ENCODE results near the gene PBX1. TPM values are rescaled to one million over a fixed set of nuclear protein-coding genes. Genes with fewer than 3 reads are reported as not detected.
A peak's percentile ranks its signal among the peaks of the same experiment; 100 is the strongest.

PBX1 gene
- total RNA-seq, 2 donors from 2014 or later: 59.9 to 79.2 TPM

- 90 to 100% methylated on average over 1 to 2 of the region's 3 CpGs for whole genome bisulfite sequencing, 2 experiments (ENCODE audit: insufficient coverage in 1 of 2, insufficient read length in 1 of 2)
- Mint-ChIP-seq H3K27me3 (ENCODE audit: insufficient read depth) (no peaks in the 10 kb centered on the region), H3K9me3 (no peaks in the 10 kb centered on the region), H3K27ac (no peak overlapping the region), H3K36me3 (ENCODE audit: low read depth) (no peaks in the 10 kb centered on the region), H3K4me1 (peaks cover 4% of the 10 kb centered on the region), H3K4me3 (no peak overlapping the region)
- H3K9ac ChIP-seq (ENCODE audit: extremely low read depth, low read length, poor library complexity, severe bottlenecking): no peak overlapping the region
- no peaks in the 10 kb centered on the region for H3K9me3 ChIP-seq (ENCODE audit: control insufficient read depth, low read length)
- H3K4me3 ChIP-seq (ENCODE audit: low read length): no peak overlapping the region
- H3K27ac ChIP-seq (ENCODE audit: low read depth, low read length): peak overlapping the region; percentile 44
- peaks cover 6% of the 10 kb centered on the region for H3K4me1 ChIP-seq (ENCODE audit: control insufficient read depth, insufficient read depth, low read length)
- no peak for DNase-seq
- no peaks in the 10 kb centered on the region for H3K36me3 ChIP-seq (ENCODE audit: control insufficient read depth, insufficient read depth, low read length)
- no peaks in the 10 kb centered on the region for H3K27me3 ChIP-seq (ENCODE audit: control insufficient read depth, insufficient read depth, low read length, poor library complexity, severe bottlenecking)
- peak; percentile 37 for TF ChIP-seq CTCF (conservative IDR thresholded peaks at IDR 0.05)
Observed at GRCh38 chr1:164518692-164519332, 40.2 kb upstream of the PBX1 start.

DNA sequence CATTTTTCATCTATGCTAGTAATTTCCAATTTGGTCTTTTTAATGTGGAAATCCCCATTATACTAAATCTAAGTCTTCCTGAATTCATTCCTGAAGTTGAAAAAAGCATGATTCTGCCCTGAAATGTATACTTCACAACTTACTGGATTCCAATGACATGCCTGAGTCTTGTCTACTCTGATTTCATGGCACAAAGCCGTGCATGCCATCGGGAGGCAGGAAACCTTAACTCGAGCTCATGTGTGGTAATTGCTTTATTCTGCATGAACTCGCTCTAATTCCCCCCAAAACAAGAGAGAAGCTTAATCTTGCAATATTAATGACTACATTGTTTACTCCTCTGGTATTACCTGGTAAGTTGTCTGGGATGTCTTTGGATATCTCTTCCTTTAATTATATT lies 39.6 kb upstream of the PBX1 start:
- H3K27ac Mint-ChIP-seq: no peak overlapping the region
- no peak for DNase-seq
- H3K36me3 Mint-ChIP-seq (ENCODE audit: low read depth): no peaks in the 10 kb centered on the region
- Histone ChIP-seq H3K27me3 (ENCODE audit: control insufficient read depth, insufficient read depth, low read length, poor library complexity, severe bottlenecking) (no peaks in the 10 kb centered on the region), H3K4me3 (ENCODE audit: low read length) (no peak overlapping the region), H3K27ac (ENCODE audit: low read depth, low read length) (no peak overlapping the region), H3K4me1 (ENCODE audit: control insufficient read depth, insufficient read depth, low read length) (peaks cover 6% of the 10 kb centered on the region), H3K36me3 (ENCODE audit: control insufficient read depth, insufficient read depth, low read length) (no peaks in the 10 kb centered on the region), H3K9ac (ENCODE audit: extremely low read depth, low read length, poor library complexity, severe bottlenecking) (no peak overlapping the region), H3K9me3 (ENCODE audit: control insufficient read depth, low read length) (peaks cover 1% of the 10 kb centered on the region)
- no peaks in the 10 kb centered on the region for H3K9me3 Mint-ChIP-seq
- H3K27me3 Mint-ChIP-seq (ENCODE audit: insufficient read depth): no peaks in the 10 kb centered on the region
- no peak overlapping the region for H3K4me3 Mint-ChIP-seq
- WGBS, 2 experiments (ENCODE audit: insufficient coverage in 1 of 2, insufficient read length in 1 of 2): 83 to 85% methylated on average over 3 to 4 of the region's 4 CpGs
- peaks cover 4% of the 10 kb centered on the region for H3K4me1 Mint-ChIP-seq
- no peak for TF ChIP-seq CTCF (conservative IDR thresholded peaks at IDR 0.05)

DNA sequence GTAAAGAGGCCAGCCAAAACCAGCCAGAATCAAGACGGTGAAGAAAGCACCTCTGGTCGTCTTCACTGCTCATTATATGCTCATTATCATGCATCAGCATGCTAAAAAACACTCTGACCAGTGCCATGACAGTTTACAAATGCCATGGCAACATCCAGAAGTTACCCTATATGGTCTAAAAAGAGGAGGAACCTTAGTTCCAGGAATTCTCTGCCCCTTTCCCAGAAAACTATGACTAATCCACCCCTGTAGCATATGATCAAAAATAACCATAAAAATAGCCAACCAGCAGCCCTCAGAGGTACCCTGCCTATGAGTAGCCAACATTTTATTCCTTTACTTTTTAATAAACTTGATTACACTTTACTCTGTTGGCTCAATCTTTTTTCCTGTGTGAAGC lies 34.2 kb upstream of the PBX1 start:
- H3K36me3 ChIP-seq (ENCODE audit: control insufficient read depth, insufficient read depth, low read length): no peaks in the 10 kb centered on the region
- peaks cover 49% of the 10 kb centered on the region for H3K9me3 Mint-ChIP-seq
- no peaks in the 10 kb centered on the region for H3K4me1 Mint-ChIP-seq
- no peak overlapping the region for H3K4me3 ChIP-seq (ENCODE audit: low read length)
- no peak overlapping the region for H3K9ac ChIP-seq (ENCODE audit: extremely low read depth, low read length, poor library complexity, severe bottlenecking)
- H3K4me3 Mint-ChIP-seq: no peak overlapping the region
- no peak for TF ChIP-seq CTCF (conservative IDR thresholded peaks at IDR 0.05)
- H3K27me3 Mint-ChIP-seq (ENCODE audit: insufficient read depth): no peaks in the 10 kb centered on the region
- no peak for DNase-seq
- no peak overlapping the region for H3K27ac Mint-ChIP-seq
- no peaks in the 10 kb centered on the region for H3K27me3 ChIP-seq (ENCODE audit: control insufficient read depth, insufficient read depth, low read length, poor library complexity, severe bottlenecking)
- 50 to 66% methylated on average over 1 to 2 of the region's 2 CpGs for WGBS, 2 experiments (ENCODE audit: insufficient coverage in 1 of 2, insufficient read length in 1 of 2)
- H3K36me3 Mint-ChIP-seq (ENCODE audit: low read depth): peaks cover 9% of the 10 kb centered on the region
- no peak overlapping the region for H3K27ac ChIP-seq (ENCODE audit: low read depth, low read length)
- peaks cover 54% of the 10 kb centered on the region for H3K9me3 ChIP-seq (ENCODE audit: control insufficient read depth, low read length)
- no peaks in the 10 kb centered on the region for H3K4me1 ChIP-seq (ENCODE audit: control insufficient read depth, insufficient read depth, low read length)

Data from endodermal cell (in vitro differentiated cells).